GM18873 (cell line): ENCODE measurements around the gene AQP12B.
"Not testable (repeated sequence)": the region's sequence is repeated elsewhere in the genome, so short reads cannot be mapped to it uniquely, and the experiment has no call there.

Experiments
- ATAC-seq: cut with Tn5 transposase; IDR thresholded peaks from one replicate; pipeline ENCODE4 v1.9.1; 2021; ENCODE audit warnings: mild to moderate bottlenecking, moderate library complexity, moderate number of reproducible peaks; ENCODE audit not compliant: unreplicated experiment, low FRiP score

The AQP12B gene

DNA sequence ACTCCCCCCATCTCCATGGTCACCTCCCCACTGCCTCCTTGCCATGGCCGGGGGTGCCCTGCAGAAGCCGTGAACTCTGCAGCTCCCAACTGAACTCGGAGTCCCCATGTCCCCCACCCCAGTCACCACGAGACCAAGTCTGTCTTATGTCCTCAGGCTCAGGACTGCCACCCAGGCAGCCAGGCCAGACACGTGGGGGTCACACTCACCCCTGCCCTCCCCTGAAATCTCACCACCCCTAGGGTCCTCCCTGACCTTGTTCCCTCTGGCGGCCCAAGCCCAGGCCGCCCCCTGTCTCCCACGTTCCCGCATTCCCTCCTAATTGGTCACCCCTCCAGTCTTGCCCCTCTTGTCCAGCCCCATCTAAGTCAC lies 19.9 kb upstream of the AQP12B start:
- ATAC-seq = no peak

GRCh38 chr2:240701736-240702639 lies 19.3 kb upstream of the AQP12B start:
- ATAC-seq = no peak

DNA sequence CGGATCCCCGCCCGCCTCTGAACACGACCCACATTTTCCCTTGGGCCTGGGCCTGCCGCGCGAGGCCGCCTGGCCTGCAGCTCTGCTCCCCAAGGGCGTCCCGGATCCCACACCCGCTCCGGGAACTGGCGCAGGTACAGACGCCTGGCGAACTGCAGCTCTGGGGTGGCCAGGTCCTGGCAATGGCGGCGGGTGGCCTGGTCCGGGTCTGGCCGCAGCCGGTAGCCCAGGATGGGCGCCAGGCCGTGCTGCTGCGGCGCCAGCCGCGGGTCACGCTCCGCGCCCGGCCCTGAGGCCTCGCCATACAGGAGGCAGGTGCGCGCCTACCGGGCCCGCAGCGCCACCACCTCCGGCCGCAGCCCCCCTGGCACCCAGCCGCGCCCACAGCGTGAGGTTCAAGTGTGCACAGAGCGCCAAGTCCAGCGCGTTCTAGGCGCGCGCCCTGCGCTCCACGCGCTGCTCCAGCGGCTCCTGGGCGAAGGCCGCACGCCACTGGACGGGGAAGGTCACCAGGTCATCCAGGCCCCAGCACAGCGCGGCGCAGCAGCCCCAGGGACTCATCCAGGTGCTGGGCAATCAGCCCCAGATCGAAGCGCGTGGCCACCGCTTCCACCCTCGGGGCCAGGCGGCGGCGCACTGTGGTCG lies 18.5 kb upstream of the AQP12B start:
- no peak for ATAC-seq

GRCh38 chr2:240700616-240701015 lies 17.9 kb upstream of the AQP12B start:
- ATAC-seq = not testable (repeated sequence)

DNA sequence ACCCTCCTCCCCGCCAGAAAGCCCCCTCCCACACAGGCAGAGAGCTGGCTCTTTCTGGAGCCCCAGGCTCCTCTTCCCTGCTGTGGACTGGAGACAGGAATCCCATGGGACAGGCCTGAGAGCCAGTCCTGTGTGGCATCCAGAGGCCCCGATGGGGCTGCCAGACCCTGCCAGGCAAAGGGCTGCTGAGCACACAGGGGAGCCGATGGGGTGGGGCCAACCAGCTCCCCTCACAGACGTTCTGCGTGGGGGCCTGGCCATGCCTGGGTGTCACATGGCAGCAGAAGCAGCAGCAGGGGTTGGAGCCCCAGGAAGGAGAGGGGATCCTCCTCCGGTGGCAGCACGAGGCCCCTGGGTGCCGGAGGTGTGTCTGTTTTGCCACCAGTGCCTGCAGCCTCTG lies 17.1 kb upstream of the AQP12B start:
- ATAC-seq = not testable (repeated sequence)

GRCh38 chr2:240698852-240699561 lies 16.3 kb upstream of the AQP12B start:
- ATAC-seq = not testable (repeated sequence)

DNA sequence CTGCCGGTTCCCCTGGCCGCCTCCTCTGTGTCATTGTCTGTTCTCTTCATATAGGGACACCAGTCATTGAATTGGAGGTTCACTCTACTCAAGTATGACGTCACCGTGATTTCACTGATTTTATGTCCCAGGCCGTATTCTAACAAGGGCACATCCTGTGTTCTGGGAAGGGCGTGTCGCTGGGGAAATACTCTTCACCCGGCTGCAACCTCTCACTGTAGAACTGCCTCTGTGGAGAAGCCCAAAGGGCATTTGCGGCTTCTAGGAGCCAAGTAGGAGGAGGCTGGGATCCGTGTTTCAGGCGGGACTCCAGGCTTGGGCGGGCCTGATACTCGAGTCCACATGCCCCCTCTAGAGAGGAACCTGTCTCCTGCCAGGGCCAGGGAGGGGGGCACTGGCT lies 13.8 kb upstream of the AQP12B start:
- not testable (repeated sequence) for ATAC-seq

- not testable (repeated sequence) for ATAC-seq
Observed at GRCh38 chr2:240695593-240695992, 12.9 kb upstream of the AQP12B start.

GRCh38 chr2:240694304-240694703 lies 11.6 kb upstream of the AQP12B start:
- ATAC-seq = not testable (repeated sequence)

DNA sequence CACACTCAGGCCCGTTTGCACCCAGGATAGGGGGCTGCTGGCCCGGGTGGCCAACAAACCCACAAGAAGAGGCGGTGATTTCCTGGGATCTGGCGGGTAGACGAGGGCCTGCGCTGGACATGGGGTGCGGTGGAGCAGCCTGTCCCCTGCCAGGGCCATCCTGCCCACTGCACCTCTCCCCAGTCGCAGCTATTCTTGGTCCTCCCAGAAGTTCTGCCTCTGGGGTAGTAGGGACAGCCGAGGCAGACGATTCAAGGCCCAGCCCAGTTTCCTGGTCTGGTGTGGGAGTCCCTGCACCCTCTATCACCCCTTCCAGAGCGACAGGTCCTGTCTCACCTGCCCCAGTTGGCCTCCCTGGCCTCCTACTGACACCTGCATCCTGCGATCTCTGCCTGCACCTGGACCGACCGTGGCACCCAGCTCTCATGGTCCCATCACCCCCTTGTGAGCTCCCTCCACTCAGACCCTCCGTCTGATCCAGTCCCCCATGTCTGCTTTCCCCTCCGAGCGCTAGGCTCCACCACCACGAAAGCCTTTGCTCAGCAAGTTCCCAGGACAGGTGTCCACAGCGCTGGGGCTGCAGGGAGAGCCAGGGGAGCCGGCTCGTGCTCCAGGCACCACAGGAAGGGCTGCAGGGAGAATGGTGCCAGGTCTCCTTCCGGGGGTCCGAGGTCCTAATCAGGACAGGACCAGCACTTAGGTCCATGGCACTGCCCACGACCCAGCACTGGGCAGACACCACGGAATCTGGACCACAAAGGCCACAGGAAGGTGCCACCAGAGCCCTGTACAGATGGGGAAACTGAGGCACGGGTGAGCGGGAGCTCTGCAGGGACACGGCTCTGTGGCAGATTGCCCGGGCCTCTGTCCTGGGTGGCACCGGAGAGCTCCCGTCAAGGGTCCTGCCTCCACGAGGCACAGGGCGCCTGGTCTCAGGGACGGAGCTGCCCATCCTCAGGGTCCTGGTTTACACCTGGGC lies 10.2 kb upstream of the AQP12B start:
- ATAC-seq = not testable (repeated sequence)

GRCh38 chr2:240691631-240692420 lies 9.1 kb upstream of the AQP12B start, which contains the start of gene AQP12A:
Gene AQP12A (plus strand): TSS chr2:240691866. CDS start chr2:240691914, 48 bp downstream.
- not testable (repeated sequence) for ATAC-seq

DNA sequence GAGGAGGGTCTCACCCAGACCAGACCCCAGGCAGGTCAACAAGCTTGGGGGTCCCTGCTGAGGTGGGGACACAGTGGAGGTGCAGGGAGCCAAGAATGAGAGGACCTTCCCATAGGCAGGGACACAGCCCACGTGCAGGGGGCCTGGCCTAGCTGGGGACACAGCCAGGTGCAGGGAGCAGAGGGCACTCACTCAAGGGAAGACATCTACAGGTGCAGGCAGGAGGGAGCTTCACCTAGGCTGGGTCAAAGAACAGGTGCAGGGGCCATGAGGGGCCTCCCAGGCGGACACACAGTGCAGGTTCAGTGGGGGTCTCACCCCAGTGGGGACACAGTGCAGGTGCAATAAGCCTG lies 8.4 kb upstream of the AQP12B start:
- ATAC-seq = not testable (repeated sequence)

- ATAC-seq = not testable (repeated sequence)
Observed at GRCh38 chr2:240690421-240691074, 7.9 kb upstream of the AQP12B start.

GRCh38 chr2:240689975-240690374 lies 7.3 kb upstream of the AQP12B start:
- no peak for ATAC-seq

GRCh38 chr2:240688553-240688919 lies 5.9 kb upstream of the AQP12B start:
- no peak for ATAC-seq

- ATAC-seq = no peak
Observed at GRCh38 chr2:240687741-240688552, 5.3 kb upstream of the AQP12B start.

- no peak for ATAC-seq
Observed at GRCh38 chr2:240687045-240687740, 4.5 kb upstream of the AQP12B start.
